Measurements from ENCODE around the gene TLR9.
A peak's percentile ranks its signal among the peaks of the same experiment; 100 is the strongest.

TLR9 gene

GRCh38 chr3:52216585-52217408 is 8.6 kb downstream of the TLR9 start:
- DNase-seq = peak; percentile 54

GRCh38 chr3:52215351-52215750 is 10.1 kb downstream of the TLR9 start:
- DNase-seq = no peak

GRCh38 chr3:52213901-52214300 is 11.5 kb downstream of the TLR9 start:
- DNase-seq = no peak

GRCh38 chr3:52213005-52213404 is 12.4 kb downstream of the TLR9 start:
- no peak for DNase-seq

- no peak for DNase-seq
These were observed 14.1 kb downstream of the TLR9 start for GRCh38 chr3:52211268-52211891.

- DNase-seq = no peak
These were observed 14.8 kb downstream of the TLR9 start for GRCh38 chr3:52210550-52211046.

- no peak for DNase-seq
These were observed 15.4 kb downstream of the TLR9 start for GRCh38 chr3:52210037-52210436.

- no peak for DNase-seq
These were observed 16.9 kb downstream of the TLR9 start for GRCh38 chr3:52208556-52208955.

- no peak for DNase-seq
These were observed 19.6 kb downstream of the TLR9 start for GRCh38 chr3:52205727-52206372.

GRCh38 chr3:52204337-52205073 is 20.9 kb downstream of the TLR9 start:
- DNase-seq = no peak

- DNase-seq = no peak
These were observed 21.7 kb downstream of the TLR9 start for GRCh38 chr3:52203701-52204100.

GRCh38 chr3:52202384-52203077 is 22.9 kb downstream of the TLR9 start:
- DNase-seq = no peak

- no peak for DNase-seq
These were observed 24.3 kb downstream of the TLR9 start for GRCh38 chr3:52200981-52201679.

- DNase-seq = no peak
These were observed 26.5 kb downstream of the TLR9 start for GRCh38 chr3:52198643-52199608.

GRCh38 chr3:52197842-52198625 is 27.4 kb downstream of the TLR9 start, which contains the start of gene ALAS1:
TSS of gene ALAS1 (plus strand) at chr3:52198160. CDS start at chr3:52199242, 1,082 bp downstream.
- DNase-seq = peak; percentile 93

- no peak for DNase-seq
These were observed 28.0 kb downstream of the TLR9 start for GRCh38 chr3:52197499-52197841.

- no peak for DNase-seq
These were observed 28.5 kb downstream of the TLR9 start for GRCh38 chr3:52196977-52197376.

GRCh38 chr3:52195823-52196331 is 29.6 kb downstream of the TLR9 start:
- DNase-seq = no peak

GRCh38 chr3:52195291-52195597 is 30.2 kb downstream of the TLR9 start:
- DNase-seq = no peak
